Prostate gland (tissue), 2 donors: ENCODE data around the gene KLF16. TPM values are rescaled to one million over a fixed set of nuclear protein-coding genes. Genes with fewer than 3 reads are reported as not detected.

ENCODE experiments used
- DNase-seq: peaks from one replicate; pipeline ENCODE4 v3.0.0-alpha.2; 2019; ENCODE audit warnings: low spot score
- H3K27ac ChIP-seq, 2 donors: fragments of 200-600 bp; sonication (generic); 2 replicates each; pipeline ENCODE4 v1.5.1; 2017 to 2019
- H3K27me3 ChIP-seq: fragments of 200-600 bp; sonication (generic); replicated peaks from 2 replicates; pipeline ENCODE4 v1.5.1; 2019; ENCODE audit not compliant: insufficient read depth
- H3K36me3 ChIP-seq, 2 donors: fragments of 200-600 bp; sonication (generic); 1 replicate in 1 of 2; 2 replicates in 1 of 2; pipeline versions ENCODE4 v1.5.1 to v1.8.1; 2017 to 2019
- H3K4me1 ChIP-seq: fragments of 200-600 bp; sonication (generic); replicated peaks from 2 replicates; pipeline ENCODE4 v1.5.1; 2019
- H3K4me3 ChIP-seq, 2 donors: fragments of 200-600 bp; sonication (generic); 2 replicates each; pipeline ENCODE4 v1.5.1; 2017 to 2019
- H3K9me3 ChIP-seq: fragments of 200-600 bp; sonication (generic); 2 replicates; pipeline ENCODE4 v1.5.1; 2017
- POLR2A ChIP-seq: fragments of 450-650 bp; IDR thresholded peaks from one replicate; pipeline ENCODE4 v1.6.1; 2016; ENCODE audit warnings: antibody characterized with exemption, mild to moderate bottlenecking
- POLR2AphosphoS5 ChIP-seq: sonication (generic); formaldehyde crosslinking; IDR thresholded peaks from one replicate; pipeline ENCODE4 v1.6.1; 2017; ENCODE audit warnings: antibody characterized with exemption
- WGBS: methylation state at CpG from one replicate; pipeline ENCODE4 v1.1.5; 2018; 5-methylcytosine and 5-hydroxymethylcytosine counted together
- intact Hi-C: fragments of 100-400 bp; cut with DNase I; formaldehyde crosslinking; loops from one replicate; pipeline ENCODE4 v1.14.2; 2022
- total RNA-seq, 2 donors: library from RNA; depleted of rRNA; stranded (reverse); fragments of >200 nt; gene quantifications; one replicate each; pipeline ENCODE4 v1.1.0, GENCODE V29; 2016
- TF ChIP-seq, protein P1 (sequence below), 4 experiments: fragments of 200-600 bp in 2 of 4; fragments of 450-650 bp in 2 of 4; sonication (generic) in 2 of 4; IDR thresholded peaks; 1 replicate in 3 of 4; 2 replicates in 1 of 4; pipeline ENCODE4 v1.5.1; 2016 to 2019; ENCODE audit warnings: antibody characterized with exemption in 4 of 4, mild to moderate bottlenecking in 2 of 4, moderate library complexity in 2 of 4

KLF16 gene
- total RNA-seq, 2 donors from 2014 or later: 8.4 to 22.8 TPM

DNA sequence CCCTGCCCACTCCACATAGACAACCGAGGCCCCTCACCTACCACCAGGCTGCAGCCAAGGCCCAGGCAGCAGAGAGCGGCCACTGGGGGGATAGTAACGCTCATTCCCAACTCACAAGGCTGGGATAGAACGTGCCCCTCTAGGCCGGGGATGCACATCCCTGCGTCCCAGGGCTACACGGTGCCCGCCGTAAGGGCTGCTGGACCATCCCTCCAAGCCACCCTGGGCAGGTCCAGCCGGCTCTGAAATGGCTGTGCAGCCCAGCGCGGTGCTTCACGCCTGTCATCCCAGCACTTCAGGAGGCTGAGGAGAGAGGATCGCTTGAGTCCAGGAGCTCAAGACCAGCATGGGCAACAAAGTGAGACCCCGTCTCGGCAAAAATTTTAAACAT, 18.3 kb downstream of the KLF16 start:
- DNase-seq: no peak
- TF ChIP-seq, protein P1, sequence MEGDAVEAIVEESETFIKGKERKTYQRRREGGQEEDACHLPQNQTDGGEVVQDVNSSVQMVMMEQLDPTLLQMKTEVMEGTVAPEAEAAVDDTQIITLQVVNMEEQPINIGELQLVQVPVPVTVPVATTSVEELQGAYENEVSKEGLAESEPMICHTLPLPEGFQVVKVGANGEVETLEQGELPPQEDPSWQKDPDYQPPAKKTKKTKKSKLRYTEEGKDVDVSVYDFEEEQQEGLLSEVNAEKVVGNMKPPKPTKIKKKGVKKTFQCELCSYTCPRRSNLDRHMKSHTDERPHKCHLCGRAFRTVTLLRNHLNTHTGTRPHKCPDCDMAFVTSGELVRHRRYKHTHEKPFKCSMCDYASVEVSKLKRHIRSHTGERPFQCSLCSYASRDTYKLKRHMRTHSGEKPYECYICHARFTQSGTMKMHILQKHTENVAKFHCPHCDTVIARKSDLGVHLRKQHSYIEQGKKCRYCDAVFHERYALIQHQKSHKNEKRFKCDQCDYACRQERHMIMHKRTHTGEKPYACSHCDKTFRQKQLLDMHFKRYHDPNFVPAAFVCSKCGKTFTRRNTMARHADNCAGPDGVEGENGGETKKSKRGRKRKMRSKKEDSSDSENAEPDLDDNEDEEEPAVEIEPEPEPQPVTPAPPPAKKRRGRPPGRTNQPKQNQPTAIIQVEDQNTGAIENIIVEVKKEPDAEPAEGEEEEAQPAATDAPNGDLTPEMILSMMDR (IDR thresholded peaks at IDR 0.05): no peak
- TF ChIP-seq POLR2A (no peak), POLR2AphosphoS5 (no peak)
- Histone ChIP-seq H3K27ac (no peak overlapping the region), H3K9me3 (no peaks in the 10 kb centered on the region), H3K36me3 (no peaks in the 10 kb centered on the region), H3K4me1 (peaks cover 32% of the 10 kb centered on the region), H3K27me3 (no peaks in the 10 kb centered on the region), H3K4me3 (no peak overlapping the region)
- WGBS: 79% methylated on average over 16 of the region's 16 CpGs
- intact Hi-C loops: no loop called here

GRCh38 chr19:1844513-1845124, 18.8 kb downstream of the KLF16 start:
- Histone ChIP-seq H3K27me3 (no peaks in the 10 kb centered on the region), H3K9me3 (no peaks in the 10 kb centered on the region), H3K4me3 (no peak overlapping the region), H3K27ac (no peak overlapping the region), H3K4me1 (peaks cover 32% of the 10 kb centered on the region), H3K36me3 (no peaks in the 10 kb centered on the region)
- intact Hi-C loops: no loop called here
- TF ChIP-seq, protein P1 (IDR thresholded peaks at IDR 0.05): no peak
- no peak for TF ChIP-seq POLR2A
- no peak for TF ChIP-seq POLR2AphosphoS5
- no peak for DNase-seq
- 84% methylated on average over 12 of the region's 19 CpGs for WGBS

DNA sequence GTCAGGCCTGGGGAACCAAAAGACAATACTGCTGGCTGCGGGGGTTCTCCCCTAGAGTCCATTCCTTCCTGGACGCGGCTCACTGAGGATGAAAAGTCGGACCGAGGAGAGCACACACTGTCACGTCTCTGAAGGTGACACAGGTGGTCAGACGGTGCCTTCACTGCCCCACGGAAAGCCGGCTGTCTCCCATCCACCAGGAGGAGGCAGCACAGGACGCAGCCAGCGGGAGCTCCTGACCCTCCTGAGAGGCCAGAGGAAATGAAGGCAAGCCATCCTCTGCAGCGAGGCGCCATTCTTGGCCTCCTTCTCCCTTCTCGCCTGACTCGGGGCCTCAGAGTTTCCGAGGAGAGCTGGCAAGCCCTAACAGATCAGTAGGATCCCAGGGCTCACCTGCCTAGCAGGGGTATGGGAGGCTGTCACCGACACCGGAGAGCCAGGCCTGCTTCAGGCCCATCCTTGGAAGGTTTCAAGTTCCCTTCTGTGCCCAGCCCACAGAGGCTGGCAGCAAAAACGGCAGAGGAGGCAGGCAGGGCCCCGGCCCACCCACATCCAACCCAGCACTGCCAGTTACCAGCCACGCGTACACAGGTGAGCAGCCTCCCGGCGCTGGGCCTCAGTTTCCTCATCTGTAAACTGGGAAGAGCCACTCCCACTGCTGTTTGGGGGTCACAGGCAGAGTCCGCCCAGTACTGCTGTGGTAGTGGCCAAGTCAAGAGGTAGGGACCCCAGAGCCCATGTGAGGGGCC, 19.6 kb downstream of the KLF16 start:
- Histone ChIP-seq H3K4me3 (no peak overlapping the region), H3K27ac (no peak overlapping the region), H3K4me1 (peaks cover 32% of the 10 kb centered on the region), H3K36me3 (no peaks in the 10 kb centered on the region), H3K9me3 (no peaks in the 10 kb centered on the region), H3K27me3 (no peaks in the 10 kb centered on the region)
- DNase-seq: no peak
- WGBS: 64% methylated on average over 25 of the region's 25 CpGs
- intact Hi-C loops: no loop called here
- no peak for TF ChIP-seq POLR2A
- TF ChIP-seq, protein P1 (IDR thresholded peaks at IDR 0.05): no peak
- no peak for TF ChIP-seq POLR2AphosphoS5

DNA sequence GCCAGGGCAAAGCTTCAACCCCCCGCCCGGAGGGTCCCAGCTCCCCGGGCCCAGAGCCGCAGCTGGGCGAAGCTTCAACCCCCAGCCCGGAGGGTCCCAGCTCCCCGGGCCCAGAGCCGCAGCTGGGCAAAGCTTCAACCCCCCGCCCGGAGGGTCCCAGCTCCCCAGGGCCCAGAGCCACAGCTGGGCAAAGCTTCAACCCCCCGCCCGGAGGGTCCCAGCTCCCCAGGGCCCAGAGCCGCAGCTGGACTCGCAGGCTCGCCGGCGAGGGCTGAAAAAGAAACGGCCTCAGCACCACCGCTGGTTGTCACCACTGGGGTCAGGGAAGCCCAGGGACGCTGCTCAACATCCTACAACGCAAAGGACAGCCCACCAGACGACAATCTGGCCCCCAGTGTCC, 20.3 kb downstream of the KLF16 start:
- intact Hi-C loops: no loop called here
- no peaks in the 10 kb centered on the region for H3K27me3 ChIP-seq
- no peak overlapping the region for H3K27ac ChIP-seq
- peaks cover 32% of the 10 kb centered on the region for H3K4me1 ChIP-seq
- TF ChIP-seq, protein P1 (IDR thresholded peaks at IDR 0.05): no peak
- no peak for TF ChIP-seq POLR2A
- TF ChIP-seq POLR2AphosphoS5: no peak
- H3K4me3 ChIP-seq: no peak overlapping the region
- WGBS: 87% methylated on average over 22 of the region's 22 CpGs
- H3K36me3 ChIP-seq: no peaks in the 10 kb centered on the region
- H3K9me3 ChIP-seq: no peaks in the 10 kb centered on the region
- no peak for DNase-seq
